ENCODE results near the gene CFTR.

The CFTR gene

DNA sequence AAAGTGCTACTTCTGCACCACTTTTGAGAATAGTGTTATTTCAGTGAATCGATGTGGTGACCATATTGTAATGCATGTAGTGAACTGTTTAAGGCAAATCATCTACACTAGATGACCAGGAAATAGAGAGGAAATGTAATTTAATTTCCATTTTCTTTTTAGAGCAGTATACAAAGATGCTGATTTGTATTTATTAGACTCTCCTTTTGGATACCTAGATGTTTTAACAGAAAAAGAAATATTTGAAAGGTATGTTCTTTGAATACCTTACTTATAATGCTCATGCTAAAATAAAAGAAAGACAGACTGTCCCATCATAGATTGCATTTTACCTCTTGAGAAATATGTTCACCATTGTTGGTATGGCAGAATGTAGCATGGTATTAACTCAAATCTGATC, 110.4 kb downstream of the CFTR start:
- no peak overlapping the region for H3K27ac Mint-ChIP-seq
- TF ChIP-seq, protein P1, sequence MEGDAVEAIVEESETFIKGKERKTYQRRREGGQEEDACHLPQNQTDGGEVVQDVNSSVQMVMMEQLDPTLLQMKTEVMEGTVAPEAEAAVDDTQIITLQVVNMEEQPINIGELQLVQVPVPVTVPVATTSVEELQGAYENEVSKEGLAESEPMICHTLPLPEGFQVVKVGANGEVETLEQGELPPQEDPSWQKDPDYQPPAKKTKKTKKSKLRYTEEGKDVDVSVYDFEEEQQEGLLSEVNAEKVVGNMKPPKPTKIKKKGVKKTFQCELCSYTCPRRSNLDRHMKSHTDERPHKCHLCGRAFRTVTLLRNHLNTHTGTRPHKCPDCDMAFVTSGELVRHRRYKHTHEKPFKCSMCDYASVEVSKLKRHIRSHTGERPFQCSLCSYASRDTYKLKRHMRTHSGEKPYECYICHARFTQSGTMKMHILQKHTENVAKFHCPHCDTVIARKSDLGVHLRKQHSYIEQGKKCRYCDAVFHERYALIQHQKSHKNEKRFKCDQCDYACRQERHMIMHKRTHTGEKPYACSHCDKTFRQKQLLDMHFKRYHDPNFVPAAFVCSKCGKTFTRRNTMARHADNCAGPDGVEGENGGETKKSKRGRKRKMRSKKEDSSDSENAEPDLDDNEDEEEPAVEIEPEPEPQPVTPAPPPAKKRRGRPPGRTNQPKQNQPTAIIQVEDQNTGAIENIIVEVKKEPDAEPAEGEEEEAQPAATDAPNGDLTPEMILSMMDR (IDR thresholded peaks at IDR 0.05; ENCODE audit: unreplicated experiment in 3 of 3) = no peak
- no peaks in the 10 kb centered on the region for H3K9me3 Mint-ChIP-seq
- no peaks in the 10 kb centered on the region for H3K4me1 Mint-ChIP-seq
- no peak overlapping the region for H3K4me3 Mint-ChIP-seq
- no peaks in the 10 kb centered on the region for H3K27me3 Mint-ChIP-seq (ENCODE audit: low read depth)
- no peaks in the 10 kb centered on the region for H3K36me3 Mint-ChIP-seq (ENCODE audit: low read depth)

DNA sequence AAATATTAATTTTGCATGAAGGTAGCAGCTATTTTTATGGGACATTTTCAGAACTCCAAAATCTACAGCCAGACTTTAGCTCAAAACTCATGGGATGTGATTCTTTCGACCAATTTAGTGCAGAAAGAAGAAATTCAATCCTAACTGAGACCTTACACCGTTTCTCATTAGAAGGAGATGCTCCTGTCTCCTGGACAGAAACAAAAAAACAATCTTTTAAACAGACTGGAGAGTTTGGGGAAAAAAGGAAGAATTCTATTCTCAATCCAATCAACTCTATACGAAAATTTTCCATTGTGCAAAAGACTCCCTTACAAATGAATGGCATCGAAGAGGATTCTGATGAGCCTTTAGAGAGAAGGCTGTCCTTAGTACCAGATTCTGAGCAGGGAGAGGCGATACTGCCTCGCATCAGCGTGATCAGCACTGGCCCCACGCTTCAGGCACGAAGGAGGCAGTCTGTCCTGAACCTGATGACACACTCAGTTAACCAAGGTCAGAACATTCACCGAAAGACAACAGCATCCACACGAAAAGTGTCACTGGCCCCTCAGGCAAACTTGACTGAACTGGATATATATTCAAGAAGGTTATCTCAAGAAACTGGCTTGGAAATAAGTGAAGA, 112.3 kb downstream of the CFTR start:
- Mint-ChIP-seq H3K9me3 (no peaks in the 10 kb centered on the region), H3K27ac (no peak overlapping the region), H3K4me1 (no peaks in the 10 kb centered on the region), H3K27me3 (ENCODE audit: low read depth) (no peaks in the 10 kb centered on the region), H3K4me3 (no peak overlapping the region), H3K36me3 (ENCODE audit: low read depth) (no peaks in the 10 kb centered on the region)
- TF ChIP-seq, protein P1 (IDR thresholded peaks at IDR 0.05; ENCODE audit: unreplicated experiment in 3 of 3) = no peak

DNA sequence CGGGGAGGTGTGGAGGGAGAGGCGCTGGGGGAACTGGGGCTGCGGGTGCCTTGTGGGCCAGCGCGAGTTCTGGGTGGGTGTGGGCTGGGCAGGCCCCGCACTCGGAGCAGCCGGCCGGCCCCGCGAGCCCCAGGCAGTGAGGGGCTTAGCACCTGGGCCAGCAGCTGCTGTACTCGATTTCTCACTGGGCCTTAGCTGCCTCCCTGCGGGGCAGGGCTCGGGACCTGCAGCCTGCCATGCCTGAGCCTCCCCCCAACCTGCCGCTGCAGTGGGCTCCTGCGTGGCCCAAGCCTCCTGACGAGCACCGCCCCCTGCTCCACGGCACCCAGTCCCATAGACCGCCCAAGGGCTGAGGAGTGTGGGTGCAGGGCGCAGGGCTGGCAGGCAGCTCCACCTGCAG, 116.3 kb downstream of the CFTR start:
- TF ChIP-seq, protein P1 (IDR thresholded peaks at IDR 0.05; ENCODE audit: unreplicated experiment in 3 of 3) = no peak
- Mint-ChIP-seq H3K27ac (no peak overlapping the region), H3K4me1 (peaks cover 12% of the 10 kb centered on the region), H3K27me3 (ENCODE audit: low read depth) (no peaks in the 10 kb centered on the region), H3K36me3 (ENCODE audit: low read depth) (no peaks in the 10 kb centered on the region), H3K9me3 (no peaks in the 10 kb centered on the region), H3K4me3 (no peak overlapping the region)

DNA sequence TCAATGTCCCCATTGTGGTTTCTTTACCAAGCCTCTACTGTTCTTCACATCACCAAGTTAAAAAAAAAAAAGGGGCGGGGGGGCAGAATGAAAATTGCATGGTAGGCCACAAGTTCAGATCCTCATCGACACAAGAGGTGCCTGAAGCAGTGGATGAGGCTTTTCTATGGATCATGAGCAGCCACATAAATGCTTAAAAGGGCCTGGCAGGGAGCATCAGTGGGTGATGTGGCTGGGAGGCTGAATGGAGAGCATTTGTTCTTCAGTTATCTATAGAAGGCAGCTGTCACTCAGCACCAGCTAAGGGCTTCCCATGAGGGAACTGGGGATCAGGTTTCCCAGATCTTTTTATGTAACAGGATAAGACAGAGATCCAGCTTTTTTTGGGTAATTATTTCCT, 117.9 kb downstream of the CFTR start:
- Mint-ChIP-seq H3K4me3 (peak overlapping the region in 2 of 3 experiments; percentile 57 to 59), H3K9me3 (no peaks in the 10 kb centered on the region), H3K27me3 (ENCODE audit: low read depth) (no peaks in the 10 kb centered on the region), H3K36me3 (ENCODE audit: low read depth) (no peaks in the 10 kb centered on the region), H3K27ac (peak overlapping the region in 1 of 3 experiments; percentile 84), H3K4me1 (peaks cover 12% of the 10 kb centered on the region)
- TF ChIP-seq, protein P1 (IDR thresholded peaks at IDR 0.05; ENCODE audit: unreplicated experiment in 3 of 3) = no peak

DNA sequence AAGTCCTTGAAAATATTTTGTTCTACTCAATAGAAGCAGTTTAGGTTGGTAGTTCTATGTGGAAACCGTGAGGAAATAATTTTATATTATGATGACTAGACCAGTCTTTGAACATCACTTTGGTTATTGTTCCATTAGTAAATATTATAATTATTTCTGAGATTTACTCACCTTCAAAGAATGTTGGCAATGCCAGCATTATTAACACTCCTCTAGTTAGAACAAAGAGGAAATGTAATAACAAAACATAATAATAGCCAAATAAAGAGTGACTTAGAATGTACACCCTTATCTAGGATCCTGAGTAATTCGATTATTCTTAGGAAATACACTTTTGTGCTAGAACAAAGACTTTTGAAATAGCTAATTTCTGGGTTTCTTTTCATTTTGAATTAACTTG, 121.1 kb downstream of the CFTR start:
- Mint-ChIP-seq H3K27me3 (ENCODE audit: low read depth) (no peaks in the 10 kb centered on the region), H3K9me3 (no peaks in the 10 kb centered on the region), H3K4me3 (no peak overlapping the region), H3K36me3 (ENCODE audit: low read depth) (no peaks in the 10 kb centered on the region), H3K27ac (no peak overlapping the region), H3K4me1 (peaks cover 12% of the 10 kb centered on the region)
- TF ChIP-seq, protein P1 (IDR thresholded peaks at IDR 0.05; ENCODE audit: unreplicated experiment in 3 of 3) = no peak

DNA sequence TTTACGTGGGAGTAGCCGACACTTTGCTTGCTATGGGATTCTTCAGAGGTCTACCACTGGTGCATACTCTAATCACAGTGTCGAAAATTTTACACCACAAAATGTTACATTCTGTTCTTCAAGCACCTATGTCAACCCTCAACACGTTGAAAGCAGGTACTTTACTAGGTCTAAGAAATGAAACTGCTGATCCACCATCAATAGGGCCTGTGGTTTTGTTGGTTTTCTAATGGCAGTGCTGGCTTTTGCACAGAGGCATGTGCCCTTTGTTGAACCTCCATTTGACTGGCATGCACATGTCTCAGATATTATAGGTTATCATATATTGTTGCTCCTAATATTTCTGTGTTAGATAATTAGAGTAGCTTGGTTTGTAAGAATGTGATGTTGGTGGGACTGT, 123.8 kb downstream of the CFTR start:
- Mint-ChIP-seq H3K36me3 (ENCODE audit: low read depth) (no peaks in the 10 kb centered on the region), H3K27ac (no peak overlapping the region), H3K4me1 (peaks cover 6% of the 10 kb centered on the region), H3K4me3 (no peak overlapping the region), H3K9me3 (no peaks in the 10 kb centered on the region), H3K27me3 (ENCODE audit: low read depth) (no peaks in the 10 kb centered on the region)
- TF ChIP-seq, protein P1 (IDR thresholded peaks at IDR 0.05; ENCODE audit: unreplicated experiment in 3 of 3) = no peak
